GM19351 (cell line): ENCODE results near the gene ABCB11.
"Not testable (repeated sequence)": the region's sequence is repeated elsewhere in the genome, so short reads cannot be mapped to it uniquely, and the experiment has no call there.

Source experiments
- ATAC-seq: cut with Tn5 transposase; IDR thresholded peaks from one replicate; pipeline ENCODE4 v1.9.1; 2021; ENCODE audit warnings: mild to moderate bottlenecking, moderate library complexity; ENCODE audit not compliant: unreplicated experiment

ABCB11 gene

DNA sequence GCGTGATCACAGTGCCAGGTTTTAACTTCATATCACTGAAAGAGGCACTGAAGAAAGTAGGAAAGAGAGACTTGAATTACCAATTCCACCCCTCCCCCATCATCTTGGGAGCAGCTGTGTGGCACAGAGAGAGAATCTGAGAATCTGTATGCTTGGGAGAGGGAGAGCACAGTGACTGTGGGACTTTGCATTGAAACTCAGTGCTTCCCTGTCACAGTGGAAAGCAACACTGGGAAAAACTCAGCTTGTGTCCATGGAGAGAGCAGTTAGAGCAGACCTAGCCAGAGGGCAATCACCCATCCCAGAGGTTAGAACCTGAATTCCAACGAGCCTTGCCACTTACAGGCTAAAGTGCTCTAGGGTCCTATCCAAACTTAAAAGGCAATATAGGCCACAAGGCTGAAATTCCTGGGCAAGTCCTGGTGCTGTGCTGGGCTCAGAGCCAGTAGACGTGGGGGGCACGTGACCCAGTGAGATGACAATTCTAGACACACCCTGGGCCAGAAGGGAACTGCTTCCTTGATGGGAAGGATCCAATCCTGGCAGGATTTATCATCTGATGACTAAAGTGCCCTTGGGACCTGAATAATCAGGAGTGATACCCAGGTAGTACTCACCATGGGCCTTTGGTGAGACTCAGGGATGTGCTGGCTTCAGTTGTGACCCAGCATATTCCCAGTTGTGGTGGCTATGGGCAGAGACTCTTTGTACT, 15.5 kb upstream of the ABCB11 start:
- no peak for ATAC-seq

DNA sequence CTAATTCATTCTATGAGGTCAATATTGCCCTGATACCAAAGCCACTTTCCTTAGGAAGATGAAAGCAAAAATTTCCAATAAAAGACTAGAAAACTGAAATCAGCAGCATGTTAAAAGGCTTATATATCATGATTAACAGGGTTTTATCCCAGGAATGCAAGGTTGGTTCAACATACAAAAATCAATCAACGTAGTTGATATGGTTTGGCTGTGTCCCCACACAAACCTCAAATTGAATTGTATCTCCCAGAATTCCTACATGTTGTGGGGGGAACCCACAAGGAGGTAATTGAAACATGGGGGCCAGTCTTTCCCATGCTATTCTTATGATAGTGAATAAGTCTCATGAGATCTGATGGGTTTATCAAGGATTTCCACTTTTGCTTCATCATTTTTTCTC, 11.7 kb upstream of the ABCB11 start:
- ATAC-seq: no peak

DNA sequence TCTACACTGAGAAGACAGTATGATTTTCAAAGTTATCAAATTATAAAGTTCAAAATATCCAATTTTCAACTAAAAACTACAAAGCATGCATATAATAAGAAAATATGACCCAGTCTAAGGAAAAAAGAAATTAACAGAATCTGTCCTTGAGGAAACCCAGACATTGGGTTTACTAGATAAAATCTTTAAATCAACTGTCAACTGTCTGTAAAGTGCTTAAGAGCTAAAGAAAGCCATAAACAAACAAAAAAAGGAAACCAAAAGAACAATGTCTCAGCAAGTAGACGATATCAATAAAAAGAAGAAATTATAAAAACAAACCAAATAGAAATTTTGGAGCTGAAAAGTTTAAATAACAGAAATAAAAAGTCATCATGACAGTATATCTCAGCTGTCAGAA, 10.5 kb upstream of the ABCB11 start:
- no peak for ATAC-seq

DNA sequence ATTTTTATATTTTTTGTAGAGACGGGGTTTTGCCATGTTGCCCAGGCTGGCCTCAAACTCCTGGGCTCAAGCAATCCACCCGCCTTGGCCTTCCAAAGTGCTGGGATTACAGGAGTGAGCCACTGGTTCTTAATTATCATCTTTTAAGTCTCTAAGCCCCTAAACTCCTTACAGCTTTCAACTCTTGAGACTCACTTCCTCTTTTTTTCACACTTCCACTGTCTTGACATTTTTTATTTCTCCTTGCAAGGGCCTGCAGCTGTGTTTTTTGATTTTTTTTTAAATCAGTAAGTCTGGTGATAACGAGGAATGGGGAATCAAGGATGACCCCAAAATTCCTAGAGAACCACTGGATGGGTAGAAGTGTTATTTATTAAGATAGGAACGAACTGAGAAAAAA, 8.6 kb upstream of the ABCB11 start:
- ATAC-seq: peak; percentile 39

DNA sequence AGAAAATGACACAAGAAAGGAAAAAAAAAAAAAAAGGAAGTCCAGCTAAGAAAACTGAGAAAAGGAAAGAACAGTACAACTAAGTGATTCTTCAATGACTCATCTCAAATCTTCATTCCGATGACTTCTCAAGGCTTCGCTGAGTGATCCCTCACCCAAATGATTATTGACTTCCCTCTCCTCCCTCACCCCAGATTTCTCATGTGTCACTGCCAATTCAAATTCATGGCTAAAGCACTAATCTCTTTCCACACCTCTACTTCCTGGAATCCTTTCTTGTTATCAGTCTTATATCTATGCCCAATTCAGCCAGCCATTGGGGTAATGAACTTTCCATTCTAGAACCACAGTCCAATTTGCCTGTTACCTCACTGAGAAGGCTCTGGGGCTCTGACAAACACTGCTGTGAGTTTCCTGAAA, 7.2 kb upstream of the ABCB11 start:
- ATAC-seq: peak; percentile 65

- ATAC-seq: peak; percentile 76
These were observed 5.8 kb upstream of the ABCB11 start for GRCh38 chr2:169036736-169037440.

DNA sequence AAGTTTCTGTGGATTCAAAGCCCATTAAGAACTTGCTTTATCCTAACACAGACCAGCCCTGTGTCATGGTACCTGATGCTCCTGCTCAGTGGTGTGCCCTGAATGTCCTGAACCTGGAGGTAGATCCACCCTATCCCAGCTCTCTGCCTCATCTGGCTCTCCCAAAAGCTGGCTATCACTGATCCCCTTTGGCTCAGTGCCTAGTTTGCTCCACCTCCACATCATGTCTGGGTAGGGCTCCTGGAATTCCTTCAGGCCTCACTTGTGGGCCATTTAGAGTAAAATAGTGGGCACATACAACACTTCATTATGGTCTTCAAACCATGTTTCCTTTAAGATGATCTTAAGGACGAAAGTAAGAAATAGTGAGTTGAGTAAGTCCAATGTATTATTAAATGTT, 4.8 kb upstream of the ABCB11 start:
- no peak for ATAC-seq

- no peak for ATAC-seq
These were observed 3.9 kb upstream of the ABCB11 start for GRCh38 chr2:169034984-169035544.

- no peak for ATAC-seq
These were observed 3.1 kb upstream of the ABCB11 start for GRCh38 chr2:169034256-169034655.

DNA sequence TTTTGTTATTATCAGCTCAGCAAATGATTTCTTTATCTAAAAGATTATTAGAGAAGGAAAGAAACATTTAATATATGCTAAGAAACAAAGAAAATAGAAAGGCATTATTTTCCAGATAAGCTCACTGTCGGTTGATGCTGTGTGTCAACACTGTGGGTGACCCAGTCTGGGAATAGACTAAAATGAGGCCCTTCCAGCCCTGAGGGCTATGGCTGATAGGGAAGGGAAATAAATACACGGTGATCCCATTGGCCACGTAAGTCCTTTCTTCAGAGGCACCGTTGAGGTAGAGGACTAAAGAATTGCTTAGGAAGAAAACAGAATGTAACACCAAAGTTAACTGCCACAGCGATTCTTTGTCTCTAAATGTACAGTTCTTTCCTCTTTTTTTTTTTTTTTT, 1.8 kb downstream of the ABCB11 start:
- ATAC-seq: no peak

GRCh38 chr2:169027234-169027633, 3.9 kb downstream of the ABCB11 start:
- no peak for ATAC-seq

DNA sequence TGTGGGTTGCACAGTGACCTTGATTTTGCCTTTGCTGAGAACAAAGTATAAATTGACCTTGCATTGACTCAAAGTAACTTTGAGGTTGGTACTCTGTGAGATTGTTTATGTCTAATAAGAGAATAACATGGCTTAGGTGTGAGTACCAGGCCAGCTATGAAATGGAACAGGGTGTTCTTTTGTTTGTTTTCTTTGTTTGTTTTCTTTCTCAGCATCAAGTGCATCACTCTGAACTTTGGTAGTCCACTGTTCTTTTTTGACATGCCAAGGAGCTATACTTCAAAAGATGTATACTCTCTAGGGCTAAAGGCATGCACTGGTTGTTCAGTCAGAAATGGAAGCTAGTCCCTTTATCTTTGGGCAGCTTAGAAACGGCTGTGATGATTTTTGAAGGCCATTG, 5.1 kb downstream of the ABCB11 start:
- ATAC-seq: no peak

DNA sequence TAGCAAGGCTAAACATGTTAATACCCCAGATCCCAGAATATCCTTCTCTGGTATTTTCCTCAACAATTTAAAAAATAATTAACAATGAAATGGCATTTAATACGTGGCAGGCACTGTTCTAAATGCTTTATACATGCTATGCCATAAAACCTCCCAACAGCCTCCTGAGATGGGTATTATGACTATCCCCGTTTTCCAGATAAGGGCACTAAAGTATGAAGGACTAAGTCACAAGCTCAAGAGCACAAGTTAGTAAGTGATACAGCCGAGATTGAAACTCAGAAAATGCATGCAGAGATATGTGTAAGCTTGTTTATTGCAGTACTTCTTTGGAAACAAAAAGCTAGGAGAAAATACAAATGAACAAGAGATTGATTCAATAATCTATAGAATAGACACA, 8.0 kb downstream of the ABCB11 start:
- no peak for ATAC-seq

DNA sequence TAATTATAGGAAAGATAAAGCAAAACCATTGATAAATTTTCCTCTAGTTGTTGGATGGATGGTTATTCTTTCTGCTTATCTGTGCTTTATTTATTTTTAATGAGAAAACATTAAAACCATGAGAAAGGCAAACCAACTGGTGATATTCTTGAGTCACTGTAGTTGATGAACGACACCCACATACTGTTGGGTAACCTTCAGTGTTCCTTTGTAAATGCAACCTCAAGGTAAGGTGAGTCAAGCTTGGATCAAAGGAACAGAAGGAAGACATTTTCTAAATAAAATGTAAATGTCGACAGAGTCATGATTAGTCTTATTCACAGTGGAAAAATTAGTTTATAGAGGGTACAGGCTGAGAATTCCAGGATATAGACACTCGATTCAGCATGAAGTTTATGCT, 12.7 kb downstream of the ABCB11 start:
- ATAC-seq: no peak

DNA sequence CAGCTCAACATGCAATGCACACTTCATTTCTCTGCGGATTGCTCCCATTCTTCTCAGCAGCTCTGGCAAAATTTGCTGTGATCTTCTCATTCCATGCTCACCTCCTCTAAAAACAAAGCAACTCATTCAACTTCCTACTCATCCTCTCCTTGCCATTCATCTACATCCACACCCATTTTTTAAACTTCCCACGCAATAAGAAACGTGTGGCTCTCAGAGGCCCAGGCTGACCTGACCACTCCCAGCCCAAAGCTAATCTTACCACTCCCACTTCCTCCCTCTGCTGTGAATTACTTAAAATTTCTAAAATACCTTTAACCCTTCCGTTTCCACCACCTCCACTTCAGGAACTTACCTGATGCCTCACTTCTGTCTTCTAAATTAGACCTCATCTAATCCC, 15.2 kb downstream of the ABCB11 start:
- ATAC-seq: no peak

DNA sequence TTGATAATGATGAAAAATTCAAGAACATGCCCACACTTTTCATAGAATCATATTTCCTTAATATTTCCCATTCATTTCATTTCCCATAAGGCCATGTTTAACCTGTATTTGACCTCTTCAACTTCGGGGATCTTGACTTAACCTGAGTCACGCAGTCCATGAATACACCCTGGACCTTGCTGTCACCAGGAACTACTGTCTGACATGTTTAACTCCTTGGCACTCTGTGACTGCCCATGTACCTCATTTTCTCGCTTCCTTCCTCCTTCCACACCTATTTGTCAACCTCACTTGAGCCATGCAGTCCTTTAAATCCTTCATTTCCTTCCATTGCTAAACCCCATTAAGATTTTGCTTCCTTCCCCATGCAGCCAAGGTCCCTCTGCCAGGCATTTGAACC, 16.3 kb downstream of the ABCB11 start:
- no peak for ATAC-seq

- ATAC-seq: no peak
These were observed 17.5 kb downstream of the ABCB11 start for GRCh38 chr2:169013628-169014026.

- no peak for ATAC-seq
These were observed 18.1 kb downstream of the ABCB11 start for GRCh38 chr2:169012812-169013627.

GRCh38 chr2:169012191-169012792, 18.8 kb downstream of the ABCB11 start:
- ATAC-seq: not testable (repeated sequence)

- ATAC-seq: no peak
These were observed 19.4 kb downstream of the ABCB11 start for GRCh38 chr2:169011698-169012097.
